ENCODE results near the gene NIPA2.

Gene NIPA2

DNA sequence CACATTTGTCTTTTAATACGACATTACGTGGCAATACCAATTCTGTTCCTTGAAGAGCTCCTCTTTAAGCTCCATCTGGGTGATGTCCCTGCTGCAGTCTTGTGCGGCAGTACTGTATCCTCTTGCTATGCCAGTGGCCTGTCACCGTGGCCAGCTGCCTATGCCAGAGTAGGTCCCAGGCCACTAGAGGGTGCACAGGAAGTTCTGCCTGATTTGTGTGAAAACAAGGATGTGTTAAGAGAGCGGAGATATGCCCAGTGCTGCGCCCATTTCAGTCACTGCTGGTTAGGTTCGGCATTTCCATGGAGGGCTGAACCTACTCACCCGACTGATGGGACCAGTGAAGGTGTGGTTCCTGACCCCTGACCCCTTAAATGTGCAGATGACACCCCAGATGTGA, 26.8 kb upstream of the NIPA2 start:
- TF ChIP-seq, protein P1, sequence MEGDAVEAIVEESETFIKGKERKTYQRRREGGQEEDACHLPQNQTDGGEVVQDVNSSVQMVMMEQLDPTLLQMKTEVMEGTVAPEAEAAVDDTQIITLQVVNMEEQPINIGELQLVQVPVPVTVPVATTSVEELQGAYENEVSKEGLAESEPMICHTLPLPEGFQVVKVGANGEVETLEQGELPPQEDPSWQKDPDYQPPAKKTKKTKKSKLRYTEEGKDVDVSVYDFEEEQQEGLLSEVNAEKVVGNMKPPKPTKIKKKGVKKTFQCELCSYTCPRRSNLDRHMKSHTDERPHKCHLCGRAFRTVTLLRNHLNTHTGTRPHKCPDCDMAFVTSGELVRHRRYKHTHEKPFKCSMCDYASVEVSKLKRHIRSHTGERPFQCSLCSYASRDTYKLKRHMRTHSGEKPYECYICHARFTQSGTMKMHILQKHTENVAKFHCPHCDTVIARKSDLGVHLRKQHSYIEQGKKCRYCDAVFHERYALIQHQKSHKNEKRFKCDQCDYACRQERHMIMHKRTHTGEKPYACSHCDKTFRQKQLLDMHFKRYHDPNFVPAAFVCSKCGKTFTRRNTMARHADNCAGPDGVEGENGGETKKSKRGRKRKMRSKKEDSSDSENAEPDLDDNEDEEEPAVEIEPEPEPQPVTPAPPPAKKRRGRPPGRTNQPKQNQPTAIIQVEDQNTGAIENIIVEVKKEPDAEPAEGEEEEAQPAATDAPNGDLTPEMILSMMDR (conservative IDR thresholded peaks at IDR 0.05; ENCODE audit: control insufficient read depth, insufficient read depth, low read depth, low read length), result peak; percentile 16
- H3K4me3 ChIP-seq (ENCODE audit: control insufficient read depth, low read depth, low read length), result no peak overlapping the region
- DNase-seq (ENCODE audit: low read depth), result no peak

DNA sequence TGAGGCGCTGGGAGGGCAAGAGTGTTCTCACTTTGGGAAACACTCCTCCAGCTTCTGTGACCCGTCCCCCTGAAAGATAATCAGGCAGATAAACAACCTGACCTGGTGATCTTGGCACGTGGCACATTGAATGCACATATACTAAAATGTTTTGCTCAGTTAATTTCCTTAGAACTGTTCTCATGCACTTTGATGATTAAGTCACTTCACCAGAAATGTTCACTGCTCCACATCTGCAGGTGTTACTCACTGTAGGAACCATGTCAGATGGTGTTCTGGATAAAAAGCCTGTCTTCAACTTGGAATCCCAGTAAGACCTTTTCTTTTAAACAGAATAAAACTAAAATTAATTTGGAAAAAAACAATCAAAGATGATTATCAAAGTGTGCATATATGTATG, 24.6 kb upstream of the NIPA2 start:
- TF ChIP-seq, protein P1 (conservative IDR thresholded peaks at IDR 0.05; ENCODE audit: control insufficient read depth, insufficient read depth, low read depth, low read length), result no peak

DNA sequence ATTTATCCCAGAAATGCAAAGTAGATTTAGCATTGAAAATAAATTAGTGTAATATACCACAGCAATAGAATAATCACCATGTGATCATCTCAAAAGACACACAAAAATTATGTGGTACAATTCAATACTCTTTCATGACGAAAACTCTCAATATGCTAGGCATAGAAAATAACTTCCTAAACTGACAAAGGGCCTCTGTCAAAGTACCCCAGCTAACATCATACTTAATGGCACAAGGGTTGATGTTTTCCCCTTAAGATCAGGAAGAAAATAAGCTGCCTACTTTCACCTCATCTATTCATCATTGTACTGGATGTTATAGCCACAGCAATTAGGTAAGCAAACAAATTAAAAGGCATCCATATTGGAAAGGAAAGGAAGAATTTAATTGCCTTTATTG, 22.7 kb upstream of the NIPA2 start:
- no peak for DNase-seq (ENCODE audit: low read depth)
- no peak overlapping the region for H3K4me3 ChIP-seq (ENCODE audit: control insufficient read depth, low read depth, low read length)
- TF ChIP-seq, protein P1 (conservative IDR thresholded peaks at IDR 0.05; ENCODE audit: control insufficient read depth, insufficient read depth, low read depth, low read length), result no peak

More for the DNA sequence above, 24.6 kb upstream of the NIPA2 start:
- DNase-seq (ENCODE audit: low read depth), result no peak
- no peak overlapping the region for H3K4me3 ChIP-seq (ENCODE audit: control insufficient read depth, low read depth, low read length)

DNA sequence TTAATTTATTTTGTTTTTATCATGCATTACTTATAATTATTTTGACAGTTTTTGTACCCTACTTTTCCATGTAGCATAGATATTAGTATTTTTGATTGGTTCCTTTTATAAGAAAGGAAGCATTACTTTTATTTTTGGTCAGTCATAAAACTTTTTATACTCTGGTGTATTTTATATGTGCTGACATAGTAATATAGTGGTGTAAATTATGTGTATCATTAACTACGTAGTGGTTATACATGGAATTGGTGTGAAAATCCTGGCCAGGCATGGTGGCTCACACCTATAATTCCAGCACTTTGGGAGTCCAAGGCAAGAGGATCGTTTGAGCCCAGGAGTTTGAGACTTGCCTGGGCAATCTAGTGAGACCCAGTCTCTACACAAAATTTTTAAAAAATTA, 18.8 kb upstream of the NIPA2 start:
- no peak overlapping the region for H3K4me3 ChIP-seq (ENCODE audit: control insufficient read depth, low read depth, low read length)
- TF ChIP-seq, protein P1 (conservative IDR thresholded peaks at IDR 0.05; ENCODE audit: control insufficient read depth, insufficient read depth, low read depth, low read length), result no peak
- no peak for DNase-seq (ENCODE audit: low read depth)

DNA sequence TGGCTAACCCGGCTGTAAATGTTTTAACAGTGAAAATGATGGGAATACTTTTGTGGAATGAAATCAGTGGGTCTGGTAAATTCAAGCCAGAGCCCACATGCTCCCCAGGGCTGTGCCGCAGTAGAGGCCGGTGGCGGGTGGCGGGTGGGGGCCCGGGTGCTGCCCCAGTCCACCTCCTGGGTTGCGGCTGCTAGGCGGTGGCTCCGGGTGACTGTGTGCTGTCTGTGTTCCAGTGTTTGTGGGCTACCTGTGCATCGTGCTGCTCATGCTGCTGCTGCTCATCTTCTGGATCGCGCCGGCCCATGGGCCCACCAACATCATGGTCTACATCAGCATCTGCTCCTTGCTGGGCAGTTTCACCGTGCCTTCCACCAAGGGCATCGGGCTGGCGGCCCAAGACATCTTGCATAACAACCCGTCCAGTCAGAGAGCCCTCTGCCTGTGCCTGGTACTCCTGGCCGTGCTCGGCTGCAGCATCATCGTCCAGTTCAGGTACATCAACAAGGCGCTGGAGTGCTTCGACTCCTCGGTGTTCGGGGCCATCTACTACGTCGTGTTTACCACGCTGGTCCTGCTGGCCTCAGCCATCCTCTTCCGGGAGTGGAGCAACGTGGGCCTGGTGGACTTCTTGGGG, 14.9 kb upstream of the NIPA2 start:
- no peak overlapping the region for H3K4me3 ChIP-seq (ENCODE audit: control insufficient read depth, low read depth, low read length)
- no peak for DNase-seq (ENCODE audit: low read depth)
- TF ChIP-seq, protein P1 (conservative IDR thresholded peaks at IDR 0.05; ENCODE audit: control insufficient read depth, insufficient read depth, low read depth, low read length), result no peak

DNA sequence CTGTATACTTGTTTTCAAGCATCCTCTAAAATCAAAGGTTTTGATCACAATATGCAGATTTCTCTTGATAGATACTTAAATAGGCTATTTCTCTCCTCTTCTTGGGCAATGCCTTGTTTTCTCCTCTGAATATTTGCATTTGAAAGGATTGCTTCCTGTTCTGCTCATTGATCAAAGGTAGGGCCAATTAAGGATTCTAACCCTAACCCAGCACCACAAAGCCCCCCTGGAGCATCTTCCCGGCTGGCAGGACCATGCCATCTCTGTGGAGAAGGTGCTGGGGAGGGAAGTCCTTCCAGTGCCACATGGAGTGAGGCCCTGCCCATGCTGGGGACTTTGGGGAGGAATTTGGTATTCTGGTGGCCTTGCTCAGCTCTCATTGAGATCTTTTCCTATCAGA, 11.3 kb upstream of the NIPA2 start:
- TF ChIP-seq, protein P1 (conservative IDR thresholded peaks at IDR 0.05; ENCODE audit: control insufficient read depth, insufficient read depth, low read depth, low read length), result no peak
- DNase-seq (ENCODE audit: low read depth), result no peak
- no peak overlapping the region for H3K4me3 ChIP-seq (ENCODE audit: control insufficient read depth, low read depth, low read length)

DNA sequence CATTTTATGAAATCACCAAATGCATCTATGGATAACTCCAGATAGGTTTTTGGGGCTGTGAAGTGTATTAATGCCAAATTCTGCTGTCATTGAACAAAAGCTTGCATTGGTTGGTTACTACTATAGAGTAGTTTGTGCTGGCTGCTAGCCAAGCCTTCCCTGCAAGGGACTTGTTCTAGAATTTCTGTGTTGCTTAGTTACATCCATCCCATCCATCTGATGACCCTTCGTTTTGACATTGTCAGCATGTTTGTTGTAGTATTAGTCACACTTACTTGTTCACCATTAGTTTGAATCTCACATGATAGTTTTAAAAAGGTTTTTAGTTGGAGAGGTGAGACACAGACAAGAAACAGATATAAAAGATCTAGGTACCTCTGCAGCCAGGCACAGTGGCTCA, 7.0 kb upstream of the NIPA2 start:
- DNase-seq (ENCODE audit: low read depth), result peak; percentile 31
- H3K4me3 ChIP-seq (ENCODE audit: control insufficient read depth, low read depth, low read length), result no peak overlapping the region
- TF ChIP-seq, protein P1 (conservative IDR thresholded peaks at IDR 0.05; ENCODE audit: control insufficient read depth, insufficient read depth, low read depth, low read length), result no peak

Data from fibroblast of mammary gland (primary cell).